ENCODE measurements around the gene MRPS6.

DNA sequence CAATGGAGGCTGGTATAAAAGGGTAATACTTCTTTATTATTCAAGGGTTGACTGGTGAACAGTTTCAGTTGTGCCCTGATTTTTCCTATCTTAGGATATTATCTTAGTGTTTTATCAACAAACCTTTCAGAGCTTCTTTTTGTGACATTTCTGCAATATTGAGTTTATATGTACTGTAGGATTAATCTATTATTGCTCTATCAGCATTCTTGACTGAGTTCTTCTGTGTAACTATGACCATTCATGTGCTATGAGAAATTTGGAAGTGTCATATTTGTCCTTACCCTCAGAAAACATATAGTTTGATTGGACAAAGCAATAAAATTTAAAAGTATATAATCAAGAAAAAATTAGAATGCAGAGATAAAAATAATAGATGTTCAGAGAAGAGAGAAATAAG lies 25.5 kb upstream of the MRPS6 start:
- TF ChIP-seq POLR2A (IDR thresholded peaks at IDR 0.05): no peak
- TF ChIP-seq, protein P1, sequence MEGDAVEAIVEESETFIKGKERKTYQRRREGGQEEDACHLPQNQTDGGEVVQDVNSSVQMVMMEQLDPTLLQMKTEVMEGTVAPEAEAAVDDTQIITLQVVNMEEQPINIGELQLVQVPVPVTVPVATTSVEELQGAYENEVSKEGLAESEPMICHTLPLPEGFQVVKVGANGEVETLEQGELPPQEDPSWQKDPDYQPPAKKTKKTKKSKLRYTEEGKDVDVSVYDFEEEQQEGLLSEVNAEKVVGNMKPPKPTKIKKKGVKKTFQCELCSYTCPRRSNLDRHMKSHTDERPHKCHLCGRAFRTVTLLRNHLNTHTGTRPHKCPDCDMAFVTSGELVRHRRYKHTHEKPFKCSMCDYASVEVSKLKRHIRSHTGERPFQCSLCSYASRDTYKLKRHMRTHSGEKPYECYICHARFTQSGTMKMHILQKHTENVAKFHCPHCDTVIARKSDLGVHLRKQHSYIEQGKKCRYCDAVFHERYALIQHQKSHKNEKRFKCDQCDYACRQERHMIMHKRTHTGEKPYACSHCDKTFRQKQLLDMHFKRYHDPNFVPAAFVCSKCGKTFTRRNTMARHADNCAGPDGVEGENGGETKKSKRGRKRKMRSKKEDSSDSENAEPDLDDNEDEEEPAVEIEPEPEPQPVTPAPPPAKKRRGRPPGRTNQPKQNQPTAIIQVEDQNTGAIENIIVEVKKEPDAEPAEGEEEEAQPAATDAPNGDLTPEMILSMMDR (IDR thresholded peaks at IDR 0.05): no peak
